ENCODE measurements around the gene SLC25A1. TPM values are rescaled to one million over a fixed set of nuclear protein-coding genes. Genes with fewer than 3 reads are reported as not detected.

SLC25A1 gene
- polyA plus RNA-seq, 4 donors, result 72.3 to 103 (median 77.2) TPM

GRCh38 chr22:19143967-19144400 is 34.6 kb downstream of the SLC25A1 start:
- DNase-seq (ENCODE audit: low read depth in 4 of 4, low spot score in 3 of 4), result no peak

- no peak for DNase-seq (ENCODE audit: low read depth in 4 of 4, low spot score in 3 of 4)
Observed at GRCh38 chr22:19143212-19143611, 35.3 kb downstream of the SLC25A1 start.

- no peak for DNase-seq (ENCODE audit: low read depth in 4 of 4, low spot score in 3 of 4)
Observed at GRCh38 chr22:19142394-19142793, 36.1 kb downstream of the SLC25A1 start.

GRCh38 chr22:19139974-19140373 is 38.6 kb downstream of the SLC25A1 start:
- DNase-seq (ENCODE audit: low read depth in 4 of 4, low spot score in 3 of 4), result no peak

- DNase-seq (ENCODE audit: low read depth in 4 of 4, low spot score in 3 of 4), result no peak
Observed at GRCh38 chr22:19139001-19139356, 39.6 kb downstream of the SLC25A1 start.

- no peak for DNase-seq (ENCODE audit: low read depth in 4 of 4, low spot score in 3 of 4)
Observed at GRCh38 chr22:19138217-19139000, 40.1 kb downstream of the SLC25A1 start.

GRCh38 chr22:19137384-19138216 is 40.9 kb downstream of the SLC25A1 start:
- no peak for DNase-seq (ENCODE audit: low read depth in 4 of 4, low spot score in 3 of 4)

GRCh38 chr22:19136915-19137314 is 41.6 kb downstream of the SLC25A1 start:
- no peak for DNase-seq (ENCODE audit: low read depth in 4 of 4, low spot score in 3 of 4)

GRCh38 chr22:19134874-19135273 is 43.7 kb downstream of the SLC25A1 start:
- no peak for DNase-seq (ENCODE audit: low read depth in 4 of 4, low spot score in 3 of 4)

- no peak for DNase-seq (ENCODE audit: low read depth in 4 of 4, low spot score in 3 of 4)
Observed at GRCh38 chr22:19134176-19134831, 44.2 kb downstream of the SLC25A1 start.

- no peak for DNase-seq (ENCODE audit: low read depth in 4 of 4, low spot score in 3 of 4)
Observed at GRCh38 chr22:19133561-19133960, 45.0 kb downstream of the SLC25A1 start.

GRCh38 chr22:19132693-19133400 is 45.7 kb downstream of the SLC25A1 start:
- DNase-seq (ENCODE audit: low read depth in 4 of 4, low spot score in 3 of 4), result no peak

GRCh38 chr22:19132153-19132552 is 46.4 kb downstream of the SLC25A1 start:
- no peak for DNase-seq (ENCODE audit: low read depth in 4 of 4, low spot score in 3 of 4)

- no peak for DNase-seq (ENCODE audit: low read depth in 4 of 4, low spot score in 3 of 4)
Observed at GRCh38 chr22:19131685-19132015, 46.9 kb downstream of the SLC25A1 start.

GRCh38 chr22:19130959-19131684 is 47.4 kb downstream of the SLC25A1 start, which contains the start of gene TSSK2:
TSS of gene TSSK2 (plus strand) at chr22:19131308. CDS start at chr22:19131400, 92 bp downstream.
- DNase-seq (ENCODE audit: low read depth in 4 of 4, low spot score in 3 of 4), result no peak

GRCh38 chr22:19129871-19130270 is 48.7 kb downstream of the SLC25A1 start:
- DNase-seq (ENCODE audit: low read depth in 4 of 4, low spot score in 3 of 4), result no peak

GRCh38 chr22:19128946-19129727 is 49.4 kb downstream of the SLC25A1 start:
- no peak for DNase-seq (ENCODE audit: low read depth in 4 of 4, low spot score in 3 of 4)

- no peak for DNase-seq (ENCODE audit: low read depth in 4 of 4, low spot score in 3 of 4)
Observed at GRCh38 chr22:19128009-19128401, 50.5 kb downstream of the SLC25A1 start.

GRCh38 chr22:19127329-19128008 is 51.1 kb downstream of the SLC25A1 start:
- no peak for DNase-seq (ENCODE audit: low read depth in 4 of 4, low spot score in 3 of 4)
